PC-9 (cell line): Measurements from ENCODE around the gene FOXR1.

Experiments used
- CTCF ChIP-seq: fragments of 200-600 bp; sonication (generic); conservative IDR thresholded peaks from 2 replicates; pipeline ENCODE4 v1.6.1; 2017; ENCODE audit warnings: mixed run types, antibody characterized with exemption, mild to moderate bottlenecking, moderate library complexity
- EZH2 ChIP-seq: fragments of 200-600 bp; sonication (generic); IDR thresholded peaks from 2 replicates; pipeline ENCODE4 v1.8.0; 2017; ENCODE audit warnings: antibody characterized with exemption, low read depth

GRCh38 chr11:119024430-119025098 is 53.0 kb downstream of the FOXR1 start:
- TF ChIP-seq CTCF (no peak), EZH2 (no peak)
